Tibial nerve (tissue), 3 donors: ENCODE measurements around the gene ARFGEF3.

Experiments
- CTCF ChIP-seq, 5 experiments: fragments of 200-600 bp in 3 of 5; fragments of 450-650 bp in 2 of 5; sonication (generic) in 3 of 5; IDR thresholded peaks; one replicate each; pipeline ENCODE4 v1.5.1; 2016 to 2019; ENCODE audit warnings: antibody characterized with exemption in 5 of 5, mild to moderate bottlenecking in 3 of 5, moderate library complexity in 2 of 5
- POLR2A ChIP-seq, 2 donors: fragments of 450-650 bp; IDR thresholded peaks; one replicate each; pipeline ENCODE4 v1.6.1; 2017; ENCODE audit warnings: antibody characterized with exemption in 2 of 2, mild to moderate bottlenecking in 2 of 2, moderate library complexity in 2 of 2

- TF ChIP-seq POLR2A (IDR thresholded peaks at IDR 0.05) (no peak), CTCF (IDR thresholded peaks at IDR 0.05) (no peak)
These were observed 95.9 kb downstream of the ARFGEF3 start for GRCh38 chr6:138257638-138258040.
